ENCODE results near the gene DBN1. TPM values are rescaled to one million over a fixed set of nuclear protein-coding genes. Genes with fewer than 3 reads are reported as not detected.
A peak's percentile ranks its signal among the peaks of the same experiment; 100 is the strongest.
"Not testable (repeated sequence)": the region's sequence is repeated elsewhere in the genome, so short reads cannot be mapped to it uniquely, and the experiment has no call there.

Gene DBN1
- total RNA-seq, 2 donors from 2014 or later = 69.5 to 98.8 TPM

GRCh38 chr5:177492841-177493240 lies 19.4 kb upstream of the DBN1 start:
- Mint-ChIP-seq H3K4me3 (no peak overlapping the region), H3K27me3 (ENCODE audit: low read depth) (peaks cover 4% of the 10 kb centered on the region), H3K4me1 (ENCODE audit: low read depth) (peaks cover 24% of the 10 kb centered on the region), H3K9me3 (no peaks in the 10 kb centered on the region), H3K36me3 (ENCODE audit: insufficient read depth in 2 of 2) (peaks cover 2 to 5% of the 10 kb centered on the region in 2 donors), H3K27ac (no peak overlapping the region)
- ATAC-seq (replicated peaks in 1 of 2) = no peak
- DNase-seq = no peak

DNA sequence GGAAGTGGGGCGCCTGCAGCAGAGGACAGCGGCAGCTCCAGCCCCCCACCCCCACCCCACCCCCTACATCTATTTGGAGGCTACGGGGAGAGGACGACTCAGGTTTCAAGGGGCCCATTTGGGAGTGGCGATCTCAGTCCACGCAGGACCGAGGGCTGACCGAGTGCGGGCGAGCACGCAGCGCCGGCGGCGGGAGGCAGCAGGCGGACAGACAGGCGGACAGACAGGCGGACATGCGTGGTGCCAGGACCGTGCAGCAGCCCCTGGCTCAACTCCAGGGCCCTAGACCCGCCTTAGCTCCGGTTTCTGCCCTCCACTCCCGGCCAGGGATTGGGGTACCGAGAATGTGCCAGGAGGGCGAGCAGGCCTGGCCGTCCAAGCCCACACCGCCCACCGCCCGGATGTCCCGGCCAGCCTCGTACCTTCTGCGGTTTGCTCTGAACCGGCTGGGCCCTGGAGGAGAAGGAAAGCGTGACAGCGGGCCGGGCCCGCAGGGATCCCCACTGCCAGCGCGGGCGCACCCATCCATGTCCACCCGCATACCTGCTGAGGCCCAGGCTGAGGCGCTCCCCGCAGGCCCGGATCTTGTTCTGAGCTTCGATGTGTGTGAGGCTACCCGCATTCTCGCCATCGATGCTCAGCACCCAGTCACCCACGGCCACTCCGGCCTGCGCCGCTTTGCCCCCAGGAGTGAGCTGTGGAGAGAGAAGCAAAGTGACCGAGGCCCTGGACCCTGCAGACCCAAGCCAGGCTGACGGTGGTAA lies 18.7 kb upstream of the DBN1 start:
- Mint-ChIP-seq H3K27me3 (ENCODE audit: low read depth) (no peaks in the 10 kb centered on the region), H3K4me1 (ENCODE audit: low read depth) (peaks cover 24% of the 10 kb centered on the region), H3K9me3 (no peaks in the 10 kb centered on the region), H3K36me3 (ENCODE audit: insufficient read depth in 2 of 2) (peaks cover 2 to 5% of the 10 kb centered on the region in 2 donors), H3K27ac (no peak overlapping the region), H3K4me3 (no peak overlapping the region)
- no peak for ATAC-seq (replicated peaks in 1 of 2)
- DNase-seq = no peak

- peak; percentile 33 to 36 for ATAC-seq (replicated peaks in 1 of 2)
- DNase-seq = peak; percentile 54 to 61
- no peak overlapping the region for H3K4me3 Mint-ChIP-seq
- H3K27me3 Mint-ChIP-seq (ENCODE audit: low read depth) = no peaks in the 10 kb centered on the region
- H3K27ac Mint-ChIP-seq = no peak overlapping the region
- peaks cover 2 to 5% of the 10 kb centered on the region in 2 donors for H3K36me3 Mint-ChIP-seq (ENCODE audit: insufficient read depth in 2 of 2)
- H3K4me1 Mint-ChIP-seq (ENCODE audit: low read depth) = peaks cover 24% of the 10 kb centered on the region
- H3K9me3 Mint-ChIP-seq = no peaks in the 10 kb centered on the region
Measured at GRCh38 chr5:177491429-177491945, 18.1 kb upstream of the DBN1 start.

DNA sequence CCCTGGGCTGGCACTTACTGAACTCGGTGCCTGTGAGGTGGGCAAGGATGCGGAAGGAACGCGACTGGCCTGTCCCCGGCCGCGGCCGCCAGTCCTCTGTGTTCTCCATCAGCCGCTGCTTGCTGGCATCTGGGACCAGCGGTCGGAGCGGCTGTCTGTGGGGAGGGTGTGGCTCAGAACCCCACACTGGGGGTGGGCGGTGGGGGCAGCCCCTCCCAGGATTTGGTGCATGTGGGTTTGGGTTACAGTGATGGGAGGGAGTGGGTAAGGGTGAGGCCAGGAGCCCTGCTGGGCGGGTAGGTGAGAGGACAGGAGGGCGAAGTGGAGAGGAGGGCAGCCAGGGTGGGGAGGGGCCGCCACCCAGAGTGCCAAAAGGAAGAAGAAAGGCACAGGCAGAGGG lies 17.6 kb upstream of the DBN1 start:
- Mint-ChIP-seq H3K27ac (no peak overlapping the region), H3K4me3 (no peak overlapping the region), H3K27me3 (ENCODE audit: low read depth) (no peaks in the 10 kb centered on the region), H3K9me3 (no peaks in the 10 kb centered on the region), H3K4me1 (ENCODE audit: low read depth) (peaks cover 20% of the 10 kb centered on the region), H3K36me3 (ENCODE audit: insufficient read depth in 2 of 2) (peaks cover 2 to 5% of the 10 kb centered on the region in 2 donors)
- ATAC-seq (replicated peaks in 1 of 2) (no peak), DNase-seq (no peak)

DNA sequence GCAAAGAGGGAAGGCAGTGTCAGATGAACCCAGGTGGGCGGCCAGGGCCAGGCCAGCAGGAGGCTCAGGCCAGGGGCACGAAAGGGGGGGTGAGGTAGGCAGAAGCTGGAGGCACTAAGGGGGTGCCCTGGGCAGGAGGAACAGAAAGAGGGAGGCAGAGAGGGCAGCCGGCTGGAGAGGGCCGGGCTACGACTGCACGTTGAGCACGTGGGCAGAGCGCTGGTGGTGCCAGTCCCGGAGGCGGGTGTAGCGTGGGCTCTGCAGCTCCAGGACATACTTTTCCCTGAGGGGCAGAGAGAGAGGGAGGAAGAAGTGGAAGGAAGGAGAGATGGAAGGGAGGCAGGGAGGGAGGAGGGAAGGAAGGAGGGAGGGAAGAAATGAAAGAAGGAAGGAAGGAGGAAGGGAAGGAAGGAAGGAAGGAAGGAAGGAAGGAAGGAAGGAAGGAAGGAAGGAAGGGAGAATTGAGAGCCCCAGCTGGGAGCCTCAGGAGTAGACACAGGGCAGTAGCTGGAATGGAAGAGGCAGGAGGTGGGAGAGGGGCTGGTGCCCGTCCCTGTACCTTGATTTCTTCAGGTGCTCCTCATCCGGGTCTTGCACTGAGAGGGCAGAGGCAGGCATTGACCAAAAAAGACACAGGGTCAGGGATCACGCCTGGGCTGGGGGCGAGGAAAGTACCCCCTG lies 17.0 kb upstream of the DBN1 start:
- Mint-ChIP-seq H3K4me3 (no peak overlapping the region), H3K27me3 (ENCODE audit: low read depth) (no peaks in the 10 kb centered on the region), H3K27ac (no peak overlapping the region), H3K4me1 (ENCODE audit: low read depth) (peaks cover 16% of the 10 kb centered on the region), H3K9me3 (no peaks in the 10 kb centered on the region), H3K36me3 (ENCODE audit: insufficient read depth in 2 of 2) (peaks cover 2 to 5% of the 10 kb centered on the region in 2 donors)
- DNase-seq = no peak
- no peak for ATAC-seq (replicated peaks in 1 of 2)

DNA sequence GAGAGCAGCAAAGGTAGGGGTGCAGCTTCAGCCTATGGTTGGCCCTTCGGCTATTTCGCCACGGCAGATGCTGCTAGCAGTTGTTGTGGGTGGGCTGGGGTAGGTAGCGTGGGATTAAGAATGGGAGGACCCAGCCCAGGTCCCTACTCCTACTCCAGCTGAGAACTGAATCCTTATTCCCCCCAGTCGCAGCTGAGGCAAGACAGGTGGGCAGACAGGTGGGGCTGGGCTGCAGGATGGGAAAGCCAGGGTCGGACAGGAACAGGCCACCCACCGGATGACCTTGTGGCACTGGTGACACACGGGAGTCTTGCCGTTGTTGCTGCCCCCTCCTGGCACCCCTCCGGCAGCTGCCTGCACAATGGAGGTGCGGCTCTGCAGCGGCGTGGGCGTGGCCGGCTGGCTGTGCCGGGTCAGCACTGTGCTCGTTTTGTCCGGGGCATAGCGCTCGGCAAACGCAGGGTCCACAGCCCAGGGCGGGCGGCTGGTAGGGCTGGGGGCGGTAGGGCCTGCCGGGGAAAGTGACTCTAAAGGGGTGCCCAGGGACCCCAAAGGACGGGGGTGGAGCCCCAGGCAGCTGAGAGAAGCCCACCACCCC lies 15.8 kb upstream of the DBN1 start:
- no peaks in the 10 kb centered on the region for H3K9me3 Mint-ChIP-seq
- H3K4me1 Mint-ChIP-seq (ENCODE audit: low read depth) = peaks cover 5% of the 10 kb centered on the region
- H3K36me3 Mint-ChIP-seq (ENCODE audit: insufficient read depth in 2 of 2) = peaks cover 2 to 5% of the 10 kb centered on the region in 2 donors
- H3K4me3 Mint-ChIP-seq = no peak overlapping the region
- no peaks in the 10 kb centered on the region for H3K27me3 Mint-ChIP-seq (ENCODE audit: low read depth)
- DNase-seq = no peak
- no peak overlapping the region for H3K27ac Mint-ChIP-seq
- no peak for ATAC-seq (replicated peaks in 1 of 2)

DNA sequence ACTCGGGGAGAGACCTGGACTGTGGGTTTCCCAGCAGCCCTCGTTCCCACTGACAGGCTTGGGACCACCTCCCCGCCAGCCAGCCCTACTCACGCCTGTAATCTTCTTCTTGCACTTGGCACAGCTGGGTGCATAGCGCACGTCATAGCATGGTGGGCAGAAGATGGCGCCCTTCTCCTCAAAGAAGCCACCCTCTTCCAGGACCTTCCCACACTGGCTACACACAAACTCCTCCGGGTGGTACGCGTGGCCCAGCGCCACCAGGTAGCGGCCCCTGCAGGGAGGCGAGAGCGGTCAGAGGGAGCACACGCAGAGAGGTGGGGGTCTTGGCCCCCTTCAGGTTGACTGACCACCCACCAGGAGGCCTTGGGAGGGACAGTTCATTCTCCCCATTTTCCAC lies 14.5 kb upstream of the DBN1 start:
- no peak overlapping the region for H3K27ac Mint-ChIP-seq
- DNase-seq (no peak), ATAC-seq (replicated peaks in 1 of 2) (no peak)
- no peaks in the 10 kb centered on the region for H3K27me3 Mint-ChIP-seq (ENCODE audit: low read depth)
- H3K4me3 Mint-ChIP-seq = no peak overlapping the region
- no peaks in the 10 kb centered on the region for H3K9me3 Mint-ChIP-seq
- peaks cover 2 to 6% of the 10 kb centered on the region in 2 donors for H3K36me3 Mint-ChIP-seq (ENCODE audit: insufficient read depth in 2 of 2)
- H3K4me1 Mint-ChIP-seq (ENCODE audit: low read depth) = peaks cover 2% of the 10 kb centered on the region

DNA sequence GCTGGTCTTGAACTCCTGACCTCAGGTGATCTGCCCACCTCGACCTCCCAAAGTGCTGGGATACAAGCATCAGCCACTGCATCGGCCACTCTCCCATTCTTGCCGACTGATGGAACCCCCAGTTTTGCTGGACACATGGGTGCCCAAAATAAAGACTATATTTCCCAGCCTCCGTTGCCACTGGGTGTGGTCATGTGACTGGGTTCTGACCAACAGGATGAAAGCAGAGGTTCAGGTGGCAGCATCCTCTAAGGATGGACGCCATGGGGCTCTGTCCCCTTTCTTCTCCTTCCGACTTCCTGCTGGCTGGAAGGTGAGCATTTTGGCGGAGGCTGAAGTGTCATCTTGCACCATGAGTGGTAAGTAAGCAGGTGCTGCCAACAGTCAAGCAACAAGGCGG lies 13.7 kb upstream of the DBN1 start:
- peaks cover 5% of the 10 kb centered on the region for H3K4me1 Mint-ChIP-seq (ENCODE audit: low read depth)
- H3K36me3 Mint-ChIP-seq (ENCODE audit: insufficient read depth in 2 of 2) = peaks cover 2 to 6% of the 10 kb centered on the region in 2 donors
- no peak overlapping the region for H3K27ac Mint-ChIP-seq
- DNase-seq (no peak), ATAC-seq (replicated peaks in 1 of 2) (no peak)
- H3K9me3 Mint-ChIP-seq = no peaks in the 10 kb centered on the region
- H3K27me3 Mint-ChIP-seq (ENCODE audit: low read depth) = no peaks in the 10 kb centered on the region
- H3K4me3 Mint-ChIP-seq = no peak overlapping the region

GRCh38 chr5:177486256-177486655 lies 12.8 kb upstream of the DBN1 start:
- no peaks in the 10 kb centered on the region for H3K27me3 Mint-ChIP-seq (ENCODE audit: low read depth)
- DNase-seq (no peak), ATAC-seq (replicated peaks in 1 of 2) (no peak)
- no peak overlapping the region for H3K4me3 Mint-ChIP-seq
- no peak overlapping the region for H3K27ac Mint-ChIP-seq
- no peaks in the 10 kb centered on the region for H3K9me3 Mint-ChIP-seq
- peaks cover 1 to 5% of the 10 kb centered on the region in 2 donors for H3K36me3 Mint-ChIP-seq (ENCODE audit: insufficient read depth in 2 of 2)
- peaks cover 5% of the 10 kb centered on the region for H3K4me1 Mint-ChIP-seq (ENCODE audit: low read depth)

DNA sequence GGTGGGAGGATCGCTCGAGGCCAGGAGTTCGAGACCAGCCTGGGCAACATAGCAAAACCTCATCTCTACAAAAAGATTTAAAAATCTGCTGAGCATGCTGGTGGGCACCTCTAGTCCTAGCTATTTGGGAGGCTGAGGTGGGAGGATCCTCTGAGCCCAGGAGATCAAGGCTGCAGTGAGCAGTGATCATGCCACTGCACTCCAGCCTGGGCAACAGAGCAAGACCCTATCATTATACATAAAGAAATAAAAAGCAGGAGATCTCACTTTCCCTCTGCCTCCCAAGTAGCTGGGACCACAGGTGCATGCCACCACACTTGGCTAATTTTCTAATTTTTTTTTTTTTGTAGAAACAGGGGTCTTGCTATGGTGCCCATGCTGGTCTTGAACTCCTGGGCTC lies 12.3 kb upstream of the DBN1 start:
- not testable (repeated sequence) for H3K4me1 Mint-ChIP-seq (ENCODE audit: low read depth); ATAC-seq (replicated peaks in 1 of 2); H3K4me3 Mint-ChIP-seq; H3K36me3 Mint-ChIP-seq (ENCODE audit: insufficient read depth in 2 of 2); H3K27ac Mint-ChIP-seq; H3K27me3 Mint-ChIP-seq (ENCODE audit: low read depth); DNase-seq; H3K9me3 Mint-ChIP-seq

DNA sequence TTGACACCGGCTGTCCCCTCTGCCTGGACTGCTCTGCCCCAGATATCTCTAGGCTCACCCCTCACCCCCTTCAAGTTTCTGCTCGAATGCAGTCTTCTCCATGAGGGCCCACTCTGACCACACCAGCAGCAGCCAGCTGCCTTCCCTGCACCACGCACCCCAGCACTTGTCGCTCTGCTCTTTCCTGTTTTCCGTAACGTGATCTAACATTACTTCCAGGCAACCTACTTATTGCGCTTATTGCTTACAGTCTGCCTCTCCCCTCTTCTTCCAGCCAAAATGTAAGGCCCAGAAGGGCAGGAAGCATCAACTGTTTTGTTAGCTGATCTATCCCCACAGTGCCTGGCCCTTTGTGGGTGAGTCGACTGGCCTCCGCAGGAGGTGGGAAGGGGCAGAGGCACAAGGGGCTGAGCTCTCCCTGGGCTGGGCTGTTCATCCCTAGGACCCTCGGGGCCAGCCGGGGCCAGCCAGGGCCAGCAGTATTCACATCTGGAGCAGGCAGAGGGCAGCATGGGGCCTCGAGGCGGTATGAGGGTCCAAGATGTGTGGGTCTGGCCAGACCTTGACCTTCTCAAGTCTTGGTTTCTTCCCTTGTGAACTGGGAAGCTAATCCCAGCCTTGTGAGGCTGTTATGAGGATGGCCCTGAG lies 11.6 kb upstream of the DBN1 start:
- H3K27me3 Mint-ChIP-seq (ENCODE audit: low read depth) = no peaks in the 10 kb centered on the region
- peaks cover 0 to 3% of the 10 kb centered on the region in 2 donors for H3K36me3 Mint-ChIP-seq (ENCODE audit: insufficient read depth in 2 of 2)
- ATAC-seq (replicated peaks in 1 of 2) = no peak
- DNase-seq = no peak
- H3K4me1 Mint-ChIP-seq (ENCODE audit: low read depth) = peaks cover 11% of the 10 kb centered on the region
- no peaks in the 10 kb centered on the region for H3K9me3 Mint-ChIP-seq
- no peak overlapping the region for H3K4me3 Mint-ChIP-seq
- H3K27ac Mint-ChIP-seq = no peak overlapping the region

DNA sequence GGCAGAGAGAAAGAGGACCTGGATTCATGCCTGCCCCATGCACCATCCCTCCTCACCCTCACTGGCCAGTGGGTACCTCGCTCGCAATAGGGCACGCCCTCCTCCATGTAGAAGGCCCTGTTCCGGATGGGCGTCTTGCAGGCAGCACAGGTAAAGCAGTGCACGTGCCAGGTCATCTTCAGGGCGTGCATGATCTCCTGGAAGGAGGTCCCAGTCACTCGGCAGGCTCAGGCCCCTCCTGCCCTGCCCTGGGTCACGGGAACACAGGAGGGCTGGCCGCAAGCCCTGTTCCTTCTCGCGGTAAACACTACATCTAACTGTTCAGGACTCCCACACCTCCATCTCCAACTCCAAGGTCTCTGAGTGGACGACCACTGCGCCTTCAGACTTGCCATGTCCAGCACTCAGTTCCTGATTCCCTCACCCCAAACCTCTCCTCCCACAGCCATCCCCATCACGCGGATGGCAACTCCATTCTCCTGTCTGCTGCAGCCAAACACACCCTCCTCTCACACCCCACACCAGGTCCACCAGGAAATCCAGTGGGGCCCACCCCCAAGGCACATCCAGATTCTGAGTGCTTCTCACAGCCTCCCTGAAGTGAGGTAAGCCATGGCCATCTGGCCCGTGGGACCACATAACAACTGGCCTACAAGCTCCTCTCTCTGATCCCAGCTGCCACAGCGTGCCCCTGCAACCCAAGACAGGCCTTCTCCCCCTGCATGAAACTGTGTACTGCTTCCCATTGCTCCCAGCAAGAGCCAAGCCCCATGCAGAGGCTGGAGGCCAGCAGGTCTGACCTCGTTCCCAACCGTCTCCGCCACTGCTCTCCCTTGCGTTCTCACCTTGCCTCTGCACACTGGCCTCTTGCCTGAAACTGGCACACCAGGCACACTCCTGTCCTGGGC lies 10.8 kb upstream of the DBN1 start:
- peaks cover 0 to 1% of the 10 kb centered on the region in 2 donors for H3K36me3 Mint-ChIP-seq (ENCODE audit: insufficient read depth in 2 of 2)
- no peak overlapping the region for H3K4me3 Mint-ChIP-seq
- no peak for ATAC-seq (replicated peaks in 1 of 2)
- no peaks in the 10 kb centered on the region for H3K9me3 Mint-ChIP-seq
- no peak overlapping the region for H3K27ac Mint-ChIP-seq
- DNase-seq = no peak
- no peaks in the 10 kb centered on the region for H3K27me3 Mint-ChIP-seq (ENCODE audit: low read depth)
- H3K4me1 Mint-ChIP-seq (ENCODE audit: low read depth) = peaks cover 19% of the 10 kb centered on the region

Data from activated T-cell treated with anti-CD3 and anti-CD28 coated beads, Interleukin-2, amount 50 U/mL, for 72 hours (primary cell).